ENCODE data around the gene CRACR2A. TPM values are rescaled to one million over a fixed set of nuclear protein-coding genes. Genes with fewer than 3 reads are reported as not detected.

Gene CRACR2A
- polyA plus RNA-seq, 6 donors from 2014 or later = 6.5 to 20.8 (median 7.8) TPM; not detected in 1

DNA sequence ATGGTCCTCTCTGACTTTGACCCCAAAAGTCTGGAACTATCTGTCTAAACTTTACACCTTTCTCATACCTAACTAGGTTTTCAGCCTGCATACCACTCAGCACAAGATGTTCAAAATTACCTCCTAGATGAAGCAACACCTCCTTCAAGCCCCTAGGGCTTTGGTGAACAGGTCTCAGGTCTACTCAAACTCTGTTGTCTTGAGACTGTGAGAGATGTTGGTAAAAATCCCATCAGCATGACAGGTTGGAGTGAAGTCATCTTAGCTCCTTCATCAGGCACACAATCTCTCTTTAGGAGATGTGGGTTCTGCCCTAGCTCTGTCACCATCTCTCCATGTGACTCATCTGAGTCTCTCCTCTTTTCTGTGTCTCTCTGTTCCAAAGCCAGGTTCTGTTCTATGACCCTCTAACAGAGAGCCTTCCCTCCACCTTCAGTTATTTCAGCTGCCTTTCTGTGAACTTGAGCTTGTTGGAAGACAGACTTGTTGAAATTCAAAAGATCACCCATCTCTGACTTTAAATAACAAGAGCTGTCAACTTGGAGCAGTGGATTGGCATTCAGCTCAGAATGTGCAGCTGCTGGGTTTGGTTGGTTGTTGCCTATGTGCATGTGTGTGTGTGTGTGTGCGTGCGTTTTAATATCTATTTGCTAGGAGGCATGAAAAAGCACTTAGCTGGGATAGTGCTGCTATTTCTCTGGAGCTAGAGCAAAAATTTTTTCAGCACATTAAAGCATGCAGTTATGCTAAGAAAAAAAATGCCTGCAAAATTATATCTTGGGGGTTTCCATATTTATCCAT is 130.7 kb downstream of the CRACR2A start:
- ATAC-seq (ENCODE audit: low read depth in 2 of 2) = no peak
- Mint-ChIP-seq H3K4me3 (no peak overlapping the region), H3K4me1 (peaks cover 6 to 28% (median 14%) of the 10 kb centered on the region in 3 donors), H3K27ac (no peak overlapping the region), H3K9me3 (no peaks in the 10 kb centered on the region), H3K36me3 (peaks cover 29 to 36% of the 10 kb centered on the region in 2 donors), H3K27me3 (no peaks in the 10 kb centered on the region)
- no peak for DNase-seq

DNA sequence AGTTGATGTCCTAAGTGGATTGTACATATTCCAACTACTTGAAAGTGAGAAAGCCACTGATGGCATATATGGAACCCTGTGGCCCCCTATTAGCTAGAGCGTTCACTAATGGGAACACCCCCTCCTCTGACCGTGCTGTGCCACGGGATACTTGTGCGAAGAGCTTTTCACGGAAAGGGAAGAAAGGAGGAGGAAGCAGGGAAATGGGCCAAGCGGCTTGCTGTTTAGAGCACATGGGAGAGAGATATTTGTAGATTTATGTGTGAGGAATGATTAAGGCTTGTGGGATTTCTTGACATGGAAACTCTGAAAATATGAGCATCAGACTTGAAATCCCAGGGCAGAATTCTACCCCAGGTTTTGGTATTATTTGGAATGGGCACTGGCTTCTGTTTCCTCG is 132.1 kb downstream of the CRACR2A start:
- DNase-seq = no peak
- H3K4me3 Mint-ChIP-seq = no peak overlapping the region
- H3K4me1 Mint-ChIP-seq = peaks cover 6 to 28% (median 14%) of the 10 kb centered on the region in 3 donors
- no peaks in the 10 kb centered on the region for H3K27me3 Mint-ChIP-seq
- no peaks in the 10 kb centered on the region for H3K9me3 Mint-ChIP-seq
- H3K27ac Mint-ChIP-seq = no peak overlapping the region
- H3K36me3 Mint-ChIP-seq = peaks cover 30 to 42% of the 10 kb centered on the region in 2 donors
- no peak for ATAC-seq (ENCODE audit: low read depth in 2 of 2)

DNA sequence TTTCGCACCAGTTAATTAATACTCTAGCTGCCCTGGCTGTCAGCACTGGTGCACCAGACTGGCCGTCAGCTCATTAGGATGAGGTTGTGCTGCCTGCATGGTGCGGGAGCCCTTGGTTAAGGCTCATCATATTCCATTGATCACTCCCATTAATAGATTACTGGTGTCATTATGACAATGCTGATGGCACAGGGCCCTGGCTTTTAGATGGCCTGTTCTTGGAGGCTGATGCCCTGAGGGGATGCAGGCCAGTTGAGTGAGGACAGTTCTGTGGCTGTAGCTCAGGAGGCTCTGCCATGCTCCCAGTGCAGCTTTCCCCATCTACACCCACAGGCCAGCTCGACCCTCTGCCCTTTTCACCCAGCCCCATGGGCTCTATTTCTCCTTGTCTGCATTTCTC is 135.3 kb downstream of the CRACR2A start:
- no peak for ATAC-seq (ENCODE audit: low read depth in 2 of 2)

DNA sequence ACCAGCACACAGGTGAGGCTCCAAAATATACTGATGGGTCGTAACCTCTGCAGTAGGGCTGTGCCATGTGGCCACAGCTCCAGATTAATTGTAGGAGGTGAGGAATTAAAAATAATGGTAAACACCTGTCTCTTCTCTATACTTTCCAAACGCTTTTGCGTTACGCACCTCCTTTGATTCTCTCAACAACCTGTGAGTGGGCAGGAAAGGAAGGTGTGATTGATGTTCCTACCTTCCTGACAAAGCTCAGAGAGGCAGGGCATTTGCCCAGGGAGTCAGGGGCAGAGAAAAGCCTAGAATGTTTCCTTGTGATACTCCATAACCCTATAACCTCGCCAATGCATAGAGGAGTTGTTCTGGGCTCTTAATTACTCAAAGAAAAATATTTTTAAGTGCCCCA is 137.0 kb downstream of the CRACR2A start:
- peak overlapping the region in 1 of 6 donors; percentile 15 for H3K27ac Mint-ChIP-seq
- ATAC-seq (ENCODE audit: low read depth in 2 of 2) (no peak), DNase-seq (no peak)
- no peak overlapping the region for H3K4me3 Mint-ChIP-seq
- peaks cover 0 to 6% (median 0%) of the 10 kb centered on the region in 7 donors for H3K9me3 Mint-ChIP-seq
- H3K36me3 Mint-ChIP-seq = peaks cover 58 to 60% of the 10 kb centered on the region in 2 donors
- H3K4me1 Mint-ChIP-seq = no peaks in the 10 kb centered on the region
- no peaks in the 10 kb centered on the region for H3K27me3 Mint-ChIP-seq

More for the DNA sequence above, 135.3 kb downstream of the CRACR2A start:
- H3K9me3 Mint-ChIP-seq = no peaks in the 10 kb centered on the region
- H3K4me1 Mint-ChIP-seq = peaks cover 0 to 8% (median 5%) of the 10 kb centered on the region in 3 donors
- no peaks in the 10 kb centered on the region for H3K27me3 Mint-ChIP-seq
- no peak overlapping the region for H3K27ac Mint-ChIP-seq
- H3K4me3 Mint-ChIP-seq = no peak overlapping the region
- peaks cover 54 to 58% of the 10 kb centered on the region in 2 donors for H3K36me3 Mint-ChIP-seq
- no peak for DNase-seq

DNA sequence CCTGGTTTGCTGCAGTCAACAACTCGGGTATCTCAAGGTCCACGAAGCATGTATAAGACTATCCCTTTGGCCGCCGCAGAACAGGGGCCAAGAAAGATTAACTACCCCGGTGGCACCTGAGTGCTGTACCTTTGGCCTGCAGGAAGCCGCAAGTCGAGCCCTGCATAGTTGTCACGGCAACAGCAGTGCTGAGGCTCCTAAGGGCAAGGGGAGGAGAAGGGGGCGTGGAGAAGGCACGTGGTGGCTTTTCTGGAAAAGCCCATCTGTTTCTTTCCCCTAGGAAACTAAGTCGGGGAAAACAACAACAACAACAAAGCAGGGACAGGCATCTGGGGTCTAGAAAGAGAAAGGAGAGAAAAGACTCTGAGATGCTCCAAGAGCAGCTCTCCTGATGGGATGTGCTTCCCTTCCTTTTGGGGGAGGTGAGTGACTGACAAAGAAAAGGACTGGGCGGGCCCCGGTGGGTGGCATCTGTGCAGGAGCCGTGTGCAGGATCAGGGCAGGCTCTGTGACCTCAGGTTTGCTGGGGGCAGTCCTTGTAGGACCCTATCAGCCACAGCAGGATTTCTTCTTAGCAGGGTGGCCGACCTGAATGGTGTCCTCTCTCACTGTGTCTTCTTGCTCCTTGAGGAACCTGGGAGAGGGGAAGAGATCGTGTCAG is 138.0 kb downstream of the CRACR2A start:
- no peak overlapping the region for H3K27ac Mint-ChIP-seq
- peaks cover 0 to 14% (median 4%) of the 10 kb centered on the region in 7 donors for H3K9me3 Mint-ChIP-seq
- H3K27me3 Mint-ChIP-seq = no peaks in the 10 kb centered on the region
- DNase-seq (no peak), ATAC-seq (ENCODE audit: low read depth in 2 of 2) (no peak)
- peaks cover 62 to 63% of the 10 kb centered on the region in 2 donors for H3K36me3 Mint-ChIP-seq
- no peaks in the 10 kb centered on the region for H3K4me1 Mint-ChIP-seq
- no peak overlapping the region for H3K4me3 Mint-ChIP-seq

DNA sequence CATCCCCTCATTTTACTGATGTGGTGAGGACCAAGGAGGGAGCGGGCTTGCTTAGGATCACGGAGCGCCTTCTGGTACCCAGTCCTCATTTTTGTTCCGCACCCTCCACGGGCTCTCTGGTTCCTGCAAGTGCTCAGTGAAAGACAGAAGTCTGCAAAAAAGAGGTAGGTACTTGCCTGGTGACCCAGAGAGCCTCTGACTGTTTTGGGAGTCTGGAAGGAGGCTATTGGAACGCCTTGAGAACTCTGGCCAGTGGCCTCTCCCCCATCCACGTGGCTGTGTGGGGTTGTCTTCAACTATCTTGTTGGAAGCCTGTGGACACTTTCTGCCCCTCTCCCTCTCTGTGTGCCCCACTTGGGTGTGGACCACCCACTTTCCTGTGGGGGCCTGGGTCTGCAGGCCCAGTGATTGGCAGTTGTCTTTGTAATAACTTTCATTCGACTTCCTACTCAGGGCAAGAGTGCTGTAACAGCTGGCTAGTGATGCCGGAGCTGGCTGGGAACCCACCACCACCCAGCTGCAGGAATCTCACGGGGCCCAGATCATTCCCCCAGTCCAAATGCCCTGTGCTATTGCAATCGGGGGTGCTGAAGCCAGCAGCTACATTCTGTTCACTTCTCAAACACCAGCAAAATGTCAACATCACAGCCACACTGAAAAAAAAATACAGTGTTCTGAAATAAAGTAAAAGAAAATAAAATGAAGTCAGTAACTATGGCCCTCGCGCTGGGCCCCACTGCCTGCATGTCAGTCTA is 139.1 kb downstream of the CRACR2A start:
- Mint-ChIP-seq H3K4me3 (no peak overlapping the region), H3K36me3 (peaks cover 71 to 73% of the 10 kb centered on the region in 2 donors), H3K9me3 (peaks cover 8 to 26% (median 14%) of the 10 kb centered on the region in 7 donors), H3K27ac (no peak overlapping the region), H3K4me1 (peaks cover 5% of the 10 kb centered on the region in 3 donors), H3K27me3 (no peaks in the 10 kb centered on the region)
- DNase-seq (no peak), ATAC-seq (ENCODE audit: low read depth in 2 of 2) (no peak)

DNA sequence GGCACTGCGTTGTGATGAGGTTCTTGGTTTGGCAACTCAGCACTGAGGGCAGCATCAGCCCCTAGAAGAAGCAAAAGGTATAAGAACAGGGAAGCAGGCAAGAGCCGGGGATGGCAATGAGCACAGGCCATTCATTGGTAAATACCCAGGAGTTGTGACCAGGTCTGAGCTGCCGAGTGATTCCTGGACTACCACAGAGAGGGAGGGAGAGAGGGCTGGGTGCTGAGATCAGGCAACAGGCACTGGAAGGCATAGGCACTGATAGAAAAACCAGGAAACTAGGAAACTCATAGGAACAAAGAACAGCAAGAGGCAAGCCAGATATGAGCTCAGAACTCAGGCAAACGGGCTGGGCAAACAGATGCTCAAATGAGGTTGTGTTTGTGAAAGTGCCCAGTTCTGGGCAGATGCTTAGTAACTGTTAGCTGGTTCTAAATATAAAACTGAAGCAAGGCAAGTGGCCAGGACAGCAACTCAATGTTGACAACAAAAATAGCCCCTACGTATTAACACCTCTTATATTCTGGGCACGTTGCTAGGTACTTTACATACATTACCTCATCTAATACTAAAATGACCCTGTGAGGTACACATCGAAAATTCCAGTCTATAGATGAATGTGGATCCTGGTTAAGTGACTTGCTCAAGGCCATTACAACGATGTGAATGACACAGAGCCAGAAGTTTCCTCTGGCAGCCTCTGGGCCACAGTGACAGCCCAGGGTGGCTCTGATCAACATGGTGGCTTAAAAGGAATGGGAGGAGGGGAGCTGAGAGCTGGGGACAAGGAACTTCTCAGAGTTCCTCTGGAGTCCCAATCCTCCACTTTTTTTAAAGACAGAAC is 140.8 kb downstream of the CRACR2A start:
- Mint-ChIP-seq H3K4me1 (peaks cover 5 to 13% (median 6%) of the 10 kb centered on the region in 3 donors), H3K36me3 (peaks cover 66 to 70% of the 10 kb centered on the region in 2 donors), H3K27me3 (no peaks in the 10 kb centered on the region), H3K9me3 (peaks cover 8 to 26% (median 14%) of the 10 kb centered on the region in 7 donors), H3K27ac (peak overlapping the region in 2 of 6 donors; percentile 53 to 74), H3K4me3 (no peak overlapping the region)
- ATAC-seq (ENCODE audit: low read depth in 2 of 2) (no peak), DNase-seq (no peak)

DNA sequence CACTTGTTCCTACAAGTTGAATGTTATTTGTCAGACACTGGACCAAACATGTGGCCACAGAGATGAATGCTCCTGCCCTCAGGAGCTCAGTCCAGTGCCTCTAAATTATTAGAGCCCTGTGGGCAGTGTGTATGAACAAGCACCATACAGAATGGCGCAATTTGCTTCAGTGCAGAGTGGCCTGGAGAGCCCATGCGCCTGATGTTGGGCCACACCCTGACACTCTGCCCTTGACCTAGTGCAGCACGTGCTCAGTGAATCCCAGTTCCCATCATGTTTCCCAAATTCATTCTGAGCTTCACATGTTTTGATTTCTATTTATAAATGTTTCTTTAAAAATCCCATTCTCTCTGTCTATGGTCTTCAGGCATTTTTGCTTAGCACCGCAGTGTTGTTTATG is 145.1 kb downstream of the CRACR2A start:
- ATAC-seq (ENCODE audit: low read depth in 2 of 2) (no peak), DNase-seq (no peak)
- H3K27me3 Mint-ChIP-seq = peaks cover 0 to 10% (median 0%) of the 10 kb centered on the region in 3 donors
- peaks cover 5 to 22% (median 10%) of the 10 kb centered on the region in 3 donors for H3K4me1 Mint-ChIP-seq
- H3K27ac Mint-ChIP-seq = peak overlapping the region in 1 of 6 donors; percentile 42
- H3K36me3 Mint-ChIP-seq = peaks cover 33 to 37% of the 10 kb centered on the region in 2 donors
- H3K4me3 Mint-ChIP-seq = peak overlapping the region in 1 of 8 donors; percentile 44
- peaks cover 8 to 26% (median 14%) of the 10 kb centered on the region in 7 donors for H3K9me3 Mint-ChIP-seq

DNA sequence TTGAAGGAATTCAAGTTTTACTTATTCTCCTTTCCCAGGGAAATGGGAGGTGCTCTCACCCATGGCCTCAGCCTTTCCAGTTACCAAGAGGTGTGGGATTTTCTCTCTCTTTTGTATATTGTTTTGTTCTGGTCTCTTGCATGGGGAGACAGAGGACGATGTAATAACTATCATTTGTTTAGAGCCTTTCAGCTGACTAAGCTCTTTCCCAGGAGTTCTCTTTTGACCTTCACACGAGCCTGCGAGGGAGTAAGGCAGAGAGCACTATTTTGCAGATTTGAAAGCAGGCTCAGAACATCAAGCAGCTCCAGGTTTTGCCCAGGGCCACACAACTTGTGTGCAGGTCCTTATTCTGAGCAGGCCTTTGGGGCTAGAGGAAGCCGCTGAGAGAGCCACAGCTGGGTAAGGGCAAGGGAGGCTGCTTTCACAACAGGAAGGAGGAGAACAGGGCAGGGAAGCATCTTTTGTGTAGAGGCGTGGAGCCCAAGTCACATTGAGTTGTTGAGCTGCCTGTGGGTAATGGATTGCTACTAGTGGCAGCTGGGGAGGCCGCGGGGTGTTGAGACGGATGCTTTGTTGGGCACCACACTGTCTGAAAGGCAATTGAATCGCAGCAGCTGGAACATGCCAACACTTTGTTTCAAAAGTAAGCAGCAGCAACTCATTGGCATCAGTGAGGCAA is 145.7 kb downstream of the CRACR2A start:
- peak overlapping the region in 3 of 6 donors; percentile 35 to 84 (median 60) for H3K27ac Mint-ChIP-seq
- DNase-seq = no peak
- peaks cover 5 to 22% (median 10%) of the 10 kb centered on the region in 3 donors for H3K4me1 Mint-ChIP-seq
- H3K4me3 Mint-ChIP-seq = no peak overlapping the region
- H3K36me3 Mint-ChIP-seq = peaks cover 32 to 34% of the 10 kb centered on the region in 2 donors
- no peak for ATAC-seq (ENCODE audit: low read depth in 2 of 2)
- H3K27me3 Mint-ChIP-seq = peaks cover 0 to 10% (median 0%) of the 10 kb centered on the region in 3 donors
- peaks cover 8 to 26% (median 14%) of the 10 kb centered on the region in 7 donors for H3K9me3 Mint-ChIP-seq

DNA sequence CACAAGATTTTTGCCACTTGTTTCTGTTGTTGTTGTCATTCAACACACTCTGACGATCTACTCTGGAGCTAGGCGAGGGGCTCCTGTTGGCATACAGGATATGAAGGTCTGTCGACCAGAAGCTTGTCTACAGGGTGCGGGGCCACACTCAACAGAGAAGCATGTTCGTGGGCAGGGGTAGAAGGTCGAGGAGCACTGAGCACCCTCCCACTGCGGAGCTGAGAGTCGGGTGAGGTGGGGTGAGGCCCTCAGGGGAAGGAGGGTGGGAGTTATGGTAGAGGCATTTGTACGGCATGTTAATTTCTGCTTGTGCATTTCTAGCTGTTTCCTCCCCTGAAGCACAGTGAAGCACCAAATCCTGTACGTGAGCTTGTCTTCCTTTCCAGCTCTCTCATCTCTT is 146.8 kb downstream of the CRACR2A start:
- ATAC-seq (ENCODE audit: low read depth in 2 of 2) = no peak

DNA sequence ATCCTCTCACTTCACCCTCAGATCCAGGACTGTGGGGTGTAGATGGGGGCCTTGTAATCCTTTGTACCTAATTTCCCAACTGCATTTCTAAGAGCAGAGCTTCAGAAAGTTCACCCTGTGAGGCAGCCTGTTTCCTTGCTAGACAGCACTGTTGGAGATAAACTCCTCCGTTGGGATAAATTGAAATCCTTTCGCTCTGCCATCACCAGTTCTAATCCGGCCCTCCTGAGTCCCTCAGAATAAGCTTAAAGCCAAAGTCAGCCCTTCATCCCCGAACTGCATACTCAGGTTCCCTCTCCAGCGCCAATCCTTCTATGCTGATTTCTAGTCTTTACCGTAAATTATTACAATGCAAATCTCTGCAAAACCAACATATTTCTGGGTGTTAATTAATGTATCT is 147.2 kb downstream of the CRACR2A start:
- H3K4me3 Mint-ChIP-seq = no peak overlapping the region
- H3K4me1 Mint-ChIP-seq = peaks cover 5 to 22% (median 10%) of the 10 kb centered on the region in 3 donors
- peaks cover 0 to 18% (median 10%) of the 10 kb centered on the region in 3 donors for H3K27me3 Mint-ChIP-seq
- peaks cover 8 to 19% (median 12%) of the 10 kb centered on the region in 7 donors for H3K9me3 Mint-ChIP-seq
- peaks cover 20 to 24% of the 10 kb centered on the region in 2 donors for H3K36me3 Mint-ChIP-seq
- DNase-seq (no peak), ATAC-seq (ENCODE audit: low read depth in 2 of 2) (no peak)
- peak overlapping the region in 1 of 6 donors; percentile 75 for H3K27ac Mint-ChIP-seq

More for the DNA sequence above, 146.8 kb downstream of the CRACR2A start:
- Mint-ChIP-seq H3K36me3 (peaks cover 22 to 24% of the 10 kb centered on the region in 2 donors), H3K27ac (peak overlapping the region in 1 of 6 donors; percentile 75), H3K4me3 (no peak overlapping the region), H3K9me3 (peaks cover 8 to 20% (median 13%) of the 10 kb centered on the region in 7 donors), H3K4me1 (peaks cover 5 to 22% (median 10%) of the 10 kb centered on the region in 3 donors), H3K27me3 (peaks cover 0 to 13% (median 7%) of the 10 kb centered on the region in 3 donors)
- DNase-seq = no peak
